ENCODE results near the gene GOLGA3.
A peak's percentile ranks its signal among the peaks of the same experiment; 100 is the strongest.

- no peak for TF ChIP-seq CTCF (conservative IDR thresholded peaks at IDR 0.05)
- peak; percentile 81; the same call in 1 of the 2 replicates for TF ChIP-seq ZFX (IDR thresholded peaks at IDR 0.05)
These were observed 636 bp downstream of the GOLGA3 start for GRCh38 chr12:132827763-132828703.

All from C4-2B (cell line).